K562 (cell line): ENCODE data around the gene PPIL6. TPM values are rescaled to one million over a fixed set of nuclear protein-coding genes. Genes with fewer than 3 reads are reported as not detected.
A peak's percentile ranks its signal among the peaks of the same experiment; 100 is the strongest.

Experiments used
- ATAC-seq: fragments of 200-7000 bp; cut with Tn5 transposase; 3 replicates; pipeline ENCODE4 v1.9.1; 2020; ENCODE audit warnings: moderate library complexity
- BruUV-seq: library from RNA; stranded (reverse); fragments of 400-500 nt; replicated peaks from 2 replicates; lab custom pipeline; 2021; lab: Mats Ljungman, UMichigan
- CTCF ChIA-PET: fragments of 300-600 bp; formaldehyde crosslinking; extraction: SDS; loops from one replicate; lab custom pipeline; 2021; ENCODE audit warnings: low intra/inter-chr PET ratio; lab: Yijun Ruan, JAX
- POLR2A ChIA-PET: fragments of 300-600, 350-650 bp; sonication (Branson Sonifier 250); formaldehyde crosslinking; extraction: SDS; loops from one replicate; lab custom pipeline; 2021; ENCODE audit warnings: antibody characterized with exemption, inconsistent platforms; lab: Yijun Ruan, JAX
- DNase-seq, 4 experiments: peaks; one replicate each; pipeline versions ENCODE4 v3.0.0 to v3.0.0-alpha.2; 2011 to 2018; ENCODE audit warnings: low spot score in 3 of 4, mixed read lengths in 3 of 4; ENCODE audit errors: extremely low read depth in 1 of 4
- FAIRE-seq: peaks from 2 replicates; lab custom pipeline; 2011; peaks lifted over from hg19 to GRCh38; lab: Jason Lieb, UNC
- H2AFZ ChIP-seq: 2 replicates; pipeline ENCODE4 v1.6.0; 2011; ENCODE audit warnings: low read depth, low read length, control low read depth, inconsistent platforms
- H3K27ac ChIP-seq: fragments of 200-600 bp; 3 replicates; pipeline ENCODE4 v1.8.0; 2011; ENCODE audit warnings: low read depth, mild to moderate bottlenecking, control low read depth, inconsistent platforms, low read length, moderate library complexity, mixed read lengths; ENCODE audit errors: extremely low read depth
- H3K27me3 ChIP-seq, 2 experiments: fragments of 300-600 bp in 1 of 2; 2 replicates in 1 of 2; 3 replicates in 1 of 2; pipeline versions ENCODE4 v1.6.0 to v1.8.0; 2011; ENCODE audit warnings: inconsistent platforms in 2 of 2, low read length in 2 of 2, mild to moderate bottlenecking in 1 of 2, mixed read lengths in 1 of 2, moderate library complexity in 1 of 2; ENCODE audit not compliant: control insufficient read depth in 2 of 2, insufficient read depth in 2 of 2
- H3K36me3 ChIP-seq: fragments of 300-600 bp; 3 replicates; pipeline ENCODE4 v1.8.0; 2011; ENCODE audit warnings: mild to moderate bottlenecking, low read length, inconsistent platforms; ENCODE audit not compliant: control insufficient read depth, insufficient read depth
- H3K4me1 ChIP-seq, 2 experiments: fragments of 200-600 bp in 1 of 2; replicated peaks in 1 of 2; 2 replicates in 1 of 2; 3 replicates in 1 of 2; pipeline versions ENCODE4 v1.5.1 to v1.8.0; 2011; ENCODE audit warnings: inconsistent platforms in 2 of 2, low read length in 2 of 2, mild to moderate bottlenecking in 1 of 2, mixed read lengths in 1 of 2, moderate library complexity in 1 of 2; ENCODE audit not compliant: control insufficient read depth in 2 of 2, insufficient read depth in 2 of 2
- H3K4me2 ChIP-seq: 2 replicates; pipeline ENCODE4 v1.6.1; 2011; ENCODE audit warnings: low read length, control low read depth, inconsistent platforms, mixed read lengths; ENCODE audit not compliant: insufficient read depth
- H3K4me3 ChIP-seq: fragments of 200-600 bp; sonication (generic), shearing (Covaris generic); 2 replicates; pipeline ENCODE4 v1.5.1; 2016; ENCODE audit warnings: control low read depth, inconsistent platforms
- H3K79me2 ChIP-seq: fragments of 200-600 bp; 3 replicates; pipeline ENCODE4 v1.8.0; 2011; ENCODE audit warnings: low read length, inconsistent platforms; ENCODE audit not compliant: control insufficient read depth, insufficient read depth
- H3K9ac ChIP-seq, 2 experiments: 2 replicates each; pipeline versions ENCODE4 v1.6.0 to v1.6.1; 2011; ENCODE audit warnings: low read depth in 2 of 2, low read length in 2 of 2, control low read depth in 1 of 2, inconsistent platforms in 1 of 2, mild to moderate bottlenecking in 1 of 2, mixed read lengths in 1 of 2; ENCODE audit not compliant: insufficient read depth in 1 of 2
- H3K9me1 ChIP-seq: one replicate; pipeline ENCODE4 v1.6.0; 2011; ENCODE audit warnings: inconsistent platforms, mild to moderate bottlenecking, low read length, moderate library complexity; ENCODE audit not compliant: control insufficient read depth, insufficient read depth
- H3K9me3 ChIP-seq: replicated peaks from 2 replicates; pipeline ENCODE4 v1.5.1; 2011; ENCODE audit warnings: low read depth, low read length, inconsistent platforms; ENCODE audit not compliant: control insufficient read depth, insufficient read depth
- H4K20me1 ChIP-seq: replicated peaks from 2 replicates; pipeline ENCODE4 v1.6.1; 2011; ENCODE audit warnings: low read length, inconsistent platforms, mixed read lengths; ENCODE audit not compliant: control insufficient read depth, insufficient read depth
- C11orf30 ChIP-seq: fragments of 450-650 bp; IDR thresholded peaks from 2 replicates; pipeline ENCODE4 v1.6.1; 2016; ENCODE audit warnings: low read depth, mild to moderate bottlenecking
- CREBBP ChIP-seq: IDR thresholded peaks from one replicate; pipeline ENCODE4 v1.6.1; 2012; ENCODE audit warnings: low read depth, mild to moderate bottlenecking, control low read depth, inconsistent platforms, low read length
- CREM ChIP-seq: IDR thresholded peaks from 2 replicates; pipeline ENCODE4 v1.6.1; 2014; ENCODE audit warnings: antibody characterized with exemption, low read depth
- HMGN3 ChIP-seq: IDR thresholded peaks from 2 replicates; pipeline ENCODE4 v1.6.1; 2011; ENCODE audit warnings: borderline replicate concordance, low read depth, mild to moderate bottlenecking, mixed read lengths, low read length; ENCODE audit not compliant: insufficient read length; ENCODE audit errors: extremely low read depth
- MED1 ChIP-seq: sonication (generic); formaldehyde crosslinking; IDR thresholded peaks from 2 replicates; pipeline ENCODE4 v1.8.1; 2023; ENCODE audit warnings: missing genetic modification reagents, borderline replicate concordance
- RBFOX2 ChIP-seq: fragments of 200-400 bp; formaldehyde crosslinking; IDR thresholded peaks from 2 replicates; pipeline ENCODE4 v1.6.1; 2017; ENCODE audit warnings: low read depth, mild to moderate bottlenecking, low read length, moderate library complexity
- RBM14 ChIP-seq: fragments of 200-400 bp; formaldehyde crosslinking; IDR thresholded peaks from 2 replicates; pipeline ENCODE4 v1.6.1; 2018; ENCODE audit warnings: low read depth, mild to moderate bottlenecking, low read length, moderate library complexity, borderline replicate concordance; ENCODE audit not compliant: insufficient read depth
- RFX1 ChIP-seq: fragments of 450-650 bp; IDR thresholded peaks from 2 replicates; pipeline ENCODE4 v1.6.1; 2016; ENCODE audit warnings: mild to moderate bottlenecking, moderate library complexity
- SMARCB1 ChIP-seq: IDR thresholded peaks from 2 replicates; pipeline ENCODE4 v1.6.1; 2011; ENCODE audit warnings: improper control_type of control experiment, low read depth; ENCODE audit not compliant: insufficient read length
- SNIP1 ChIP-seq: fragments of 450-650 bp; IDR thresholded peaks from 2 replicates; pipeline ENCODE4 v1.7.1; 2017; ENCODE audit warnings: low read depth, mild to moderate bottlenecking
- TSC22D4 ChIP-seq: fragments of 450-650 bp; IDR thresholded peaks from 2 replicates; pipeline ENCODE4 v1.6.1; 2016; ENCODE audit warnings: missing genetic modification characterization, missing biosample characterization, control low read depth
- ZFP36 ChIP-seq: fragments of 150-350 bp; IDR thresholded peaks from 2 replicates; pipeline ENCODE4 v1.6.1; 2018; ENCODE audit warnings: low read length, low read depth; ENCODE audit not compliant: partially characterized antibody
- WGBS: fragments of 100-300 bp; shearing (Covaris generic); methylation state at CpG from one replicate; pipeline ENCODE4 v1.1.6; 2016; ENCODE audit warnings: low coverage, mixed read lengths; ENCODE audit not compliant: insufficient coverage; ENCODE audit errors: missing lambda C conversion rate; 5-methylcytosine and 5-hydroxymethylcytosine counted together
- in situ Hi-C: fragments of 300-500 bp; cut with MboI; formaldehyde crosslinking; loops from 4 replicates; pipeline ENCODE4 v1.15.0; 2018; ENCODE audit warnings: inconsistent platforms, mixed read lengths
- intact Hi-C: fragments of 100-400 bp; cut with micrococcal nuclease; formaldehyde crosslinking; loops from 2 replicates; pipeline ENCODE4 v1.14.2; 2022
- polyA plus RNA-seq, 8 experiments: library from polyadenylated mRNA; depleted of rRNA in 4 of 8; stranded (reverse) in 5 of 8; unstranded in 3 of 8; fragments of >200 nt; fragmentation: Nextera tagmentation in 2 of 8; fragmentation: Illumina TruSeq in 1 of 8; extraction: Ambion mirVana in 2 of 8; extraction: Trizol in 1 of 8; gene quantifications; 2 replicates each; pipeline versions ENCODE4 v1.2.1 to v1.2.3, GENCODE V29; 2011 to 2014; ENCODE audit warnings: inconsistent platforms in 1 of 8, missing spikeins in 1 of 8
- total RNA-seq, 7 experiments: library from RNA; depleted of rRNA in 6 of 7; stranded (reverse); fragments of >200 nt in 6 of 7; fragmentation: Illumina TruSeq in 2 of 7; extraction: Trizol in 2 of 7; gene quantifications; 2 replicates each; pipeline versions ENCODE4 v1.2.1 to v1.2.3, GENCODE V29; 2011 to 2021; ENCODE audit warnings: low replicate concordance in 1 of 7
- TF ChIP-seq, protein P1 (sequence below): IDR thresholded peaks from 2 replicates; pipeline ENCODE4 v1.6.1; 2016; ENCODE audit warnings: missing genetic modification characterization, missing compliant biosample characterization
- TF ChIP-seq, protein P2 (sequence below), 2 experiments: fragments of 450-650 bp; IDR thresholded peaks; 2 replicates each; pipeline ENCODE4 v1.6.1; 2018; ENCODE audit warnings: mild to moderate bottlenecking in 2 of 2, low read depth in 1 of 2; ENCODE audit not compliant: partially characterized antibody in 2 of 2
- TF ChIP-seq, protein P3 (sequence below): fragments of 450-650 bp; formaldehyde crosslinking; IDR thresholded peaks from 2 replicates; pipeline ENCODE4 v1.4.0; 2020; ENCODE audit warnings: mild to moderate bottlenecking, moderate library complexity

Gene PPIL6
- total and polyA plus RNA-seq, 9 of the 15 experiments (the other 6 are each of a cell fraction or from before 2014, with no cell fraction given) = 0.03 to 0.98 (median 0.41) TPM; not detected in 1

DNA sequence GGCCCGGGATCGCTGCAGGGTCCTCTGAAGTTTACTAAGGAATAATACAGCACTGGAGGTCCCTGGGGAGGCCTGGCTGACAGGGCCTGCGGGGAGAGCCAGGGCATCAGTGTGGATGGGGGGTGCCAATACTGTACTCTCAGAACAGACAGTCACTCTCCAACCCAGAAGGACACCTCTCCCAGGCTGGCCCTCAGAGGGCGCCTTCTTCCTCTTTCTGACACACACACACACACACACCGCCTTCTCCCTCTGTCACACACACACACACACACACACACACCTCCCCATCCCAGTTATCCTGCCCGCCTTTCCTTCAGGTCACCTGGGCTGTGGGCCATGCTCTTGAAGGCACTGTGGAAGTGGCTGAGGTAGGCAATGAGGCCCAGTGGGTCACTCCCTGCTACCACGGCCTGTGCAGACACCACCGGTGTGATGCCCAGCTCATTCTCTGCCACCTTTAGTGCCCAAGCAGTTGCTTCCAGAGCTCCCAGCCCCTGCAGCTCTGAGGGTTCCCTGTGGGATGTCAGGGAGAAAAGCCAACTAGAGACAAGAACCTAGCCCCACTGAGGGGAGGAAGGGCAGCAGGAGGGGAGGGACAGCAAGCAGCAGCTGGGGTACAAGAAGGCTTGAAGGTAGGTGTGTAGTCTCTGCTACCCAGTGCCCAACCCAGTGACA, 7.6 kb upstream of the PPIL6 start:
- Histone ChIP-seq H3K36me3 (peaks cover 38% of the 10 kb centered on the region), H3K27ac (no peak overlapping the region), H3K4me2 (no peak overlapping the region), H3K9ac (peak overlapping the region in 1 of 2 experiments; percentile 21; a peak in 1 of 4 replicates), H3K4me3 (no peak overlapping the region), H3K9me1 (no peaks in the 10 kb centered on the region), H2AFZ (no peak overlapping the region), H3K9me3 (no peaks in the 10 kb centered on the region), H4K20me1 (no peaks in the 10 kb centered on the region), H3K4me1 (peaks cover 11 to 38% of the 10 kb centered on the region in 2 experiments; a peak in 4 of 5 replicates), H3K27me3 (no peaks in the 10 kb centered on the region), H3K79me2 (no peaks in the 10 kb centered on the region)
- WGBS = 77% methylated on average over 6 of the region's 8 CpGs
- FAIRE-seq = no peak
- intact Hi-C loops = no loop called here
- CTCF ChIA-PET = no interaction called here
- in situ Hi-C loops = no loop called here
- DNase-seq = peak in 3 of 4 experiments; percentile 42 to 53 (median 43)
- no TSS peak for BruUV-seq
- POLR2A ChIA-PET = interaction anchor here (1.5 to 9.8 kb wide), 3 partner anchors 6 to 34 kb away, joined by 4 to 92 read pairs (median 7); partner anchors contain the start of gene MICAL1
- peak; percentile 58 for ATAC-seq
- no peak for TF ChIP-seq MED1 (CRISPR knock-in tag)
- TF ChIP-seq C11orf30 = no peak
- TF ChIP-seq HMGN3 = no peak
- TF ChIP-seq, protein P1, sequence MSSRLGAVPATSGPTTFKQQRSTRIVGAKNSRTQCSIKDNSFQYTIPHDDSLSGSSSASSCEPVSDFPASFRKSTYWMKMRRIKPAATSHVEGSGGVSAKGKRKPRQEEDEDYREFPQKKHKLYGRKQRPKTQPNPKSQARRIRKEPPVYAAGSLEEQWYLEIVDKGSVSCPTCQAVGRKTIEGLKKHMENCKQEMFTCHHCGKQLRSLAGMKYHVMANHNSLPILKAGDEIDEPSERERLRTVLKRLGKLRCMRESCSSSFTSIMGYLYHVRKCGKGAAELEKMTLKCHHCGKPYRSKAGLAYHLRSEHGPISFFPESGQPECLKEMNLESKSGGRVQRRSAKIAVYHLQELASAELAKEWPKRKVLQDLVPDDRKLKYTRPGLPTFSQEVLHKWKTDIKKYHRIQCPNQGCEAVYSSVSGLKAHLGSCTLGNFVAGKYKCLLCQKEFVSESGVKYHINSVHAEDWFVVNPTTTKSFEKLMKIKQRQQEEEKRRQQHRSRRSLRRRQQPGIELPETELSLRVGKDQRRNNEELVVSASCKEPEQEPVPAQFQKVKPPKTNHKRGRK (tag) = no peak
- TF ChIP-seq TSC22D4 = no peak
- TF ChIP-seq, protein P2, sequence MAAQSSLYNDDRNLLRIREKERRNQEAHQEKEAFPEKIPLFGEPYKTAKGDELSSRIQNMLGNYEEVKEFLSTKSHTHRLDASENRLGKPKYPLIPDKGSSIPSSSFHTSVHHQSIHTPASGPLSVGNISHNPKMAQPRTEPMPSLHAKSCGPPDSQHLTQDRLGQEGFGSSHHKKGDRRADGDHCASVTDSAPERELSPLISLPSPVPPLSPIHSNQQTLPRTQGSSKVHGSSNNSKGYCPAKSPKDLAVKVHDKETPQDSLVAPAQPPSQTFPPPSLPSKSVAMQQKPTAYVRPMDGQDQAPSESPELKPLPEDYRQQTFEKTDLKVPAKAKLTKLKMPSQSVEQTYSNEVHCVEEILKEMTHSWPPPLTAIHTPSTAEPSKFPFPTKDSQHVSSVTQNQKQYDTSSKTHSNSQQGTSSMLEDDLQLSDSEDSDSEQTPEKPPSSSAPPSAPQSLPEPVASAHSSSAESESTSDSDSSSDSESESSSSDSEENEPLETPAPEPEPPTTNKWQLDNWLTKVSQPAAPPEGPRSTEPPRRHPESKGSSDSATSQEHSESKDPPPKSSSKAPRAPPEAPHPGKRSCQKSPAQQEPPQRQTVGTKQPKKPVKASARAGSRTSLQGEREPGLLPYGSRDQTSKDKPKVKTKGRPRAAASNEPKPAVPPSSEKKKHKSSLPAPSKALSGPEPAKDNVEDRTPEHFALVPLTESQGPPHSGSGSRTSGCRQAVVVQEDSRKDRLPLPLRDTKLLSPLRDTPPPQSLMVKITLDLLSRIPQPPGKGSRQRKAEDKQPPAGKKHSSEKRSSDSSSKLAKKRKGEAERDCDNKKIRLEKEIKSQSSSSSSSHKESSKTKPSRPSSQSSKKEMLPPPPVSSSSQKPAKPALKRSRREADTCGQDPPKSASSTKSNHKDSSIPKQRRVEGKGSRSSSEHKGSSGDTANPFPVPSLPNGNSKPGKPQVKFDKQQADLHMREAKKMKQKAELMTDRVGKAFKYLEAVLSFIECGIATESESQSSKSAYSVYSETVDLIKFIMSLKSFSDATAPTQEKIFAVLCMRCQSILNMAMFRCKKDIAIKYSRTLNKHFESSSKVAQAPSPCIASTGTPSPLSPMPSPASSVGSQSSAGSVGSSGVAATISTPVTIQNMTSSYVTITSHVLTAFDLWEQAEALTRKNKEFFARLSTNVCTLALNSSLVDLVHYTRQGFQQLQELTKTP (IDR thresholded peaks at IDR 0.05; ENCODE audit: low read depth in 1 of 2, partially characterized antibody in 2 of 2) = no peak
- TF ChIP-seq, protein P3, sequence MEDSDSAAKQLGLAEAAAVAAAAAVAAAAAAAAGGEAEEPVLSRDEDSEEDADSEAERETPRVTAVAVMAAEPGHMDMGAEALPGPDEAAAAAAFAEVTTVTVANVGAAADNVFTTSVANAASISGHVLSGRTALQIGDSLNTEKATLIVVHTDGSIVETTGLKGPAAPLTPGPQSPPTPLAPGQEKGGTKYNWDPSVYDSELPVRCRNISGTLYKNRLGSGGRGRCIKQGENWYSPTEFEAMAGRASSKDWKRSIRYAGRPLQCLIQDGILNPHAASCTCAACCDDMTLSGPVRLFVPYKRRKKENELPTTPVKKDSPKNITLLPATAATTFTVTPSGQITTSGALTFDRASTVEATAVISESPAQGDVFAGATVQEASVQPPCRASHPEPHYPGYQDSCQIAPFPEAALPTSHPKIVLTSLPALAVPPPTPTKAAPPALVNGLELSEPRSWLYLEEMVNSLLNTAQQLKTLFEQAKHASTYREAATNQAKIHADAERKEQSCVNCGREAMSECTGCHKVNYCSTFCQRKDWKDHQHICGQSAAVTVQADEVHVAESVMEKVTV (CRISPR knock-in tag) = no peak
- no peak for TF ChIP-seq CREBBP
- no peak for TF ChIP-seq SMARCB1
- TF ChIP-seq RBFOX2 = 0 out of 2 replicates have a peak, but pooled peaks have one; percentile 12
- peak; percentile 88 for TF ChIP-seq ZFP36
- TF ChIP-seq SNIP1 = no peak
- TF ChIP-seq CREM = no peak
- TF ChIP-seq RBM14 = no peak
- TF ChIP-seq RFX1 = no peak
